Stimulated activated CD8-positive, alpha-beta memory T cell treated with anti-CD3 and anti-CD28 coated beads, Interleukin-15, amount 100 ng/mL, for 48 hours (primary cell): ENCODE measurements around the gene CRYBA2.

ENCODE experiments used
- DNase-seq, 2 donors: peaks; one replicate each; pipeline ENCODE4 v3.0.0-alpha.2; 2020; ENCODE audit warnings: low read depth in 2 of 2

Gene CRYBA2

DNA sequence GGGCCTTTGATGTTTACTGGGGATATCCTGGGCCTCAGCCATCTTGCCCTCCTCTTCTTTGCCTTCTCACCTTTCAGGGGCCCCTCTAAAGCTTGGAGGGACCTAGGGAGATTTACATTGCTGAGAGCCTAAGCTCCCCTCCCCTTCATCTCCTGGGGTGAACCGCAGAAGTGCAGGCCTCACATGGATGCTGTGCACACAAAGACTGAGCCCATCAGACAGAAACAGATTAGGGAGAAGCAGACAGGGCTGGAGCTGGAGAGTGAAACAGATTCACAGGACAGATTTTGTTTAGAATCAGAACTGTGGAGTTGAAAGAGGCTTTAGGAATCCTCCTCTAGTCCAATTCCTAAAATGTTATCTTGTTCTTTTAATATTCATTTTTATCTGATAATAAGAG lies 37.2 kb downstream of the CRYBA2 start:
- DNase-seq = no peak

GRCh38 chr2:218954541-218955300 lies 38.5 kb downstream of the CRYBA2 start:
- DNase-seq = no peak

DNA sequence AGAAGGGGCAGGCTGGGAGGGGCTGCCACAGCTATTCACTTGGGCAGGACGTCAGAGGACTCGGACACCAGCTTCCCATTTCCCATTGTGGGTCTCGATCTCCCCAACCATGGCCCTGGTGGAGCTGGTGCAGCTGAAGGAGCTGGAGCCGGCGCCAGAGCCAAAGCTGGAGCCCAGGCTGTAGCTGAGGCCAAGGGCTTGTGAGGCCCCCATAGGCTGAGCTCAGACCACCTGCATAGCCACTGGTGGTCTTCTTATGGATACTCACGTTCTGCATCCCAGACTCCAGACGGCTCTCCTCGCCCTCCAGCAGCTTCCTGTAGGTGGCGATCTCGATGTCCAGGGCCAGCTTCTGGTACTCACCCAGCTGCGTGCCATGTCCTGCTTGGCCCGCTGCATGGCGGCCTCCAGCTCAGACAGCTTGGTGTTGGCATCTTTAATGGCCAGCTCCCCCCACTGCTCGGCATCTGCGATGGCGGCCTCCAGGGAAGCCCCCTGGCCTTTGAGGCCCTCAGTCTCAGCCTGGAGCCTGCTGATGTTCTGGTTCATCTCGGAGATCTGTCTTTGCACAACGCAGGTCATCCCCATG lies 39.8 kb downstream of the CRYBA2 start:
- DNase-seq = no peak

DNA sequence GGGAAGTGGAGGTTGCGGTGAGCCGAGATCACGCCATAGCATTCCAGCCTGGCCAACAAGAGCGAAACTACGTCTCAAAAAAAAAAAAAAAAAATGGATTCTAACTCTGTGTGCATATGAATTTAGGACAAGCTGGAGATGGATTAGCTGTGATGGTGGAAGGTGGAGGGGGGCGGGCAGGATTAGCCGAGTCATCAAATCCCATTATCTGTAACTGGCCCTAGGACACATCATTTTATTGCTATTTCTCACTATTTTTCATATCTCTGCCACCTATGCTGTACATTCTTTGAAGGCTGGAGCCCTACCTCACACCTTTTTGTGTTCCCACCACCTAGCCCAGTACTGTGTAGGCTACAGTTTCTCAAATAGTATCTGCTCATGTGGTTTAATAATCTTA lies 41.1 kb downstream of the CRYBA2 start:
- DNase-seq = no peak

DNA sequence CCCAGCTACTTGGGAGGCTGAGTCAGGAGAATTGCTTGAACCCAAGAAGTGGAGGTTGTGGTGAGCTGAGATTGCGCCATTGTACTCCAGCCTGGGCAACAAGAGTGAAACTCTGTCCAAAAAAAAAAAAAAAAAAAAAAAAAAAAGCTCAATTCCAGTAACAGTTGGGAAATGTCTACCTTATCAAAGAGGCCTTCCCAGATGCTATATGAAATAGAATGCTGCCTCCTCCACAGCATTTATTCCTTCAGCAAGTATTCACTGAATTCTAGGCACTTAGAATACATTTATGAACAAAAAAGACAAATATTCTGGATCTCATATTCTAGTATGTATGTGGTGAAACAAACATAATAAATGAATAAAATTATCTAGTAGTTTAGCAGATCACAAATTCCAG lies 46.6 kb downstream of the CRYBA2 start:
- no peak for DNase-seq

DNA sequence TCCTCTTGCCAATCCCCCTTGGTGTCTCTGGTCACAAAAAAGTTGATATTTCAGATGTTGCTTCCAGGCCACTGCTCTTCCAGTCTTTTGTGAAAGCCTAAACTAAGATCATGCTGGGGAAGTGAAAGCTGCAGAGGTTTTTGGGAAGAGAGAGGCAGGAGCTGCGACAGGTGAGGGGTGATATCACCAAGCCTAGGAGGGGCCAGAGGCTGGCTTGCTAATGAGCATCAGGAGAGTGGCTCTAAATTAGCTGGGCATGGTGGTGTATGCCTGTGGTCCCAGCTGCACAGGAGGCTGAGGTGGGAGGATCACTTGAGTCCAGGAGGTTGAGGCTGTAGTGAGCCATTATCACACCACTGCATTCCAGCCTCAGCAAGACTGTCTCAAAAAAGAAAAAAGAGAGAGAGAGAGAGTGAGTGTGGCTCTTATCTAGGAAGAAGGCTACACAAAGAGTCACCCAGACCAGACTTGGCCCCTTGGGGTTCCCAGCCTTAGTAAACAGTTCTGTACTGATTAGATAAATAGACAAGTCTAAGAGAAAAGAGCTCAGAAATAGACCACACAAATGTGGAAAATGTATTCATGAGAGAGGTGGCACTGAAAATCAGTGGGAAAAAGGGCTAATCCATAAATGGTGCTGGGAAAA lies 48.3 kb downstream of the CRYBA2 start:
- no peak for DNase-seq
